Right atrium auricular region (tissue), 2 donors: ENCODE data around the gene SRGAP3. TPM values are rescaled to one million over a fixed set of nuclear protein-coding genes. Genes with fewer than 3 reads are reported as not detected.

Experiments used
- DNase-seq: peaks from one replicate; pipeline ENCODE4 v3.0.0-alpha.2; 2019; ENCODE audit warnings: low spot score
- H3K27ac ChIP-seq, 2 donors: fragments of 200-600 bp; sonication (generic); 1 replicate in 1 of 2; 2 replicates in 1 of 2; pipeline ENCODE4 v1.5.1; 2016 to 2019
- H3K27me3 ChIP-seq, 2 donors: fragments of 200-600 bp; sonication (generic); one replicate each; pipeline versions ENCODE4 v1.5.1 to v1.6.0; 2017 to 2019
- H3K36me3 ChIP-seq: fragments of 200-600 bp; sonication (generic); one replicate; pipeline ENCODE4 v1.5.1; 2016
- H3K4me1 ChIP-seq, 2 donors: fragments of 200-600 bp; sonication (generic); one replicate each; pipeline versions ENCODE4 v1.5.1 to v1.6.0; 2017 to 2019
- H3K4me3 ChIP-seq, 2 donors: fragments of 200-600 bp; sonication (generic); 1 replicate in 1 of 2; 2 replicates in 1 of 2; pipeline ENCODE4 v1.5.1; 2017 to 2019; ENCODE audit warnings: mild to moderate bottlenecking in 1 of 2, moderate library complexity in 1 of 2
- H3K9me3 ChIP-seq, 2 donors: fragments of 200-600 bp; sonication (generic); one replicate each; pipeline ENCODE4 v1.5.1; 2019
- total RNA-seq, 2 donors: library from RNA; depleted of rRNA; stranded (reverse); fragments of >200 nt; gene quantifications; one replicate each; pipeline ENCODE4 v1.1.0, GENCODE V29; 2016
- TF ChIP-seq, protein P1 (sequence below), 2 donors: fragments of 200-600 bp; sonication (generic); IDR thresholded peaks; one replicate each; pipeline ENCODE4 v1.5.1; 2019; ENCODE audit warnings: antibody characterized with exemption in 2 of 2

The SRGAP3 gene
- total RNA-seq, 2 donors from 2014 or later: 4.0 to 5.0 TPM

DNA sequence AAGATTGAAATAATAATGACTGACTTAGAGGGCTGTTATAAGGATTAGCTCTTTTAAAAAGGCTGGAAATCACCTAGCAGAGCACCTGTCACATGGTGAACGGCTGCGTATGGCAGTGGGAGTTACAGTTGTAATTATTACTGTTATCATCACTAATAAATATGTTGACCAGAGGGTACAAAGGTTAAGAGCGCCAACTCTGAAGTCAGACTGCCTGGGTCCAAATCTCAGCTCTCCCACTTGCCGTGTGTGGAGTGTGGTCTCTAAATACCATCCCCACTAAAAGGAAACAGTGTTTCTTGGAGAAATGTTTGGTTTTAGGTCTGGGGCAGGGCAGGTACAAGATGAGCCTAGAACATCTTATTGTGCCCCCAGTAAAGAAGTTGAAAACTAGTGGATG lies 280.2 kb downstream of the SRGAP3 start:
- Histone ChIP-seq H3K27me3 (no peaks in the 10 kb centered on the region), H3K27ac (no peak overlapping the region), H3K36me3 (no peaks in the 10 kb centered on the region), H3K4me1 (no peaks in the 10 kb centered on the region), H3K9me3 (no peaks in the 10 kb centered on the region), H3K4me3 (no peak overlapping the region)
- DNase-seq: no peak
- TF ChIP-seq, protein P1, sequence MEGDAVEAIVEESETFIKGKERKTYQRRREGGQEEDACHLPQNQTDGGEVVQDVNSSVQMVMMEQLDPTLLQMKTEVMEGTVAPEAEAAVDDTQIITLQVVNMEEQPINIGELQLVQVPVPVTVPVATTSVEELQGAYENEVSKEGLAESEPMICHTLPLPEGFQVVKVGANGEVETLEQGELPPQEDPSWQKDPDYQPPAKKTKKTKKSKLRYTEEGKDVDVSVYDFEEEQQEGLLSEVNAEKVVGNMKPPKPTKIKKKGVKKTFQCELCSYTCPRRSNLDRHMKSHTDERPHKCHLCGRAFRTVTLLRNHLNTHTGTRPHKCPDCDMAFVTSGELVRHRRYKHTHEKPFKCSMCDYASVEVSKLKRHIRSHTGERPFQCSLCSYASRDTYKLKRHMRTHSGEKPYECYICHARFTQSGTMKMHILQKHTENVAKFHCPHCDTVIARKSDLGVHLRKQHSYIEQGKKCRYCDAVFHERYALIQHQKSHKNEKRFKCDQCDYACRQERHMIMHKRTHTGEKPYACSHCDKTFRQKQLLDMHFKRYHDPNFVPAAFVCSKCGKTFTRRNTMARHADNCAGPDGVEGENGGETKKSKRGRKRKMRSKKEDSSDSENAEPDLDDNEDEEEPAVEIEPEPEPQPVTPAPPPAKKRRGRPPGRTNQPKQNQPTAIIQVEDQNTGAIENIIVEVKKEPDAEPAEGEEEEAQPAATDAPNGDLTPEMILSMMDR (IDR thresholded peaks at IDR 0.05): no peak

DNA sequence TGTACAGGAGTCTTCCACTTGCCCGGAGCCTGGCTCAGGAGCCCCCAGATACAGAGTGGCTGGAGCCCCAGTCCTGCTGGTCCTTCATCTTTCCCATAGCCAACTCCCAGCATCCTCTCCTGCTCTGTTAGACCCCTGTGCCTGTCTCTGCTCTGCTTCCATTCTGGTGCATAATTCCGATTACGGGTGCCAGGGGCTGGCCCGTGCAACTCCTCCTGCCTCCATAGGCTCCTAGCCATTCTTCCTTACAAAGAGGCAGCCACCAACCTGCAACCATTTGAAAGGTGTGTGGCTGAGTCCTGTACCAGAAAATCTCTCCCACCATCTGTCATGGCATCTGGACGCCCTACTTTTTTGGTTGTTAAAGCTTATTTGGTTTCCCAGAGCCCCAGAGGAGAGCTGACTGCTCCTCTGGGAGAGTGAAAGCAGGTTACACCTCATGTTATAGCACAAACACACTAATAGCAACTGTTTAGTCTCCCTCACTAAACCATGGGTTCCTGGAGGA lies 281.0 kb downstream of the SRGAP3 start:
- no peak for DNase-seq
- H3K27me3 ChIP-seq: no peaks in the 10 kb centered on the region
- H3K36me3 ChIP-seq: no peaks in the 10 kb centered on the region
- no peaks in the 10 kb centered on the region for H3K9me3 ChIP-seq
- peaks cover 0 to 5% of the 10 kb centered on the region in 2 donors for H3K4me1 ChIP-seq
- TF ChIP-seq, protein P1 (IDR thresholded peaks at IDR 0.05): no peak
- H3K4me3 ChIP-seq: no peak overlapping the region
- H3K27ac ChIP-seq: no peak overlapping the region

DNA sequence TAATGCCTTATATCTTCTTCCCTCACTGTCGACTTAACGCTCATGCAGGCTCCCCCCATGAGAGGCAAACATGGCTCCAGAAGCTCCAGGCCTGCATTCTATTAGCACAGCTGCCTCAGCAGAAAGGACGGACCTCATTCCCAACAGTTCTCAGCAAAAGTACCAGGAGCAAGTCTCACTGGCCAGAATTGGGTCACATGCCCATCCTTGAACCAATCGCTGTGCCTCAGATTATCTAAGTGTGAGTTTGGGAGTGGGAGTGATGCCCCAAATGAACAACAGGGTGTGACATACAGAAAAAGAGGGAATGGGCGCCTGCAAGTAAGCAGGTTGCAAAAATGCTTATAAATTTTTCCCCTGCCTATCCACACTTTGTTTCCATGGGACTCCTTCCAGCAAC lies 281.9 kb downstream of the SRGAP3 start:
- peaks cover 0 to 8% of the 10 kb centered on the region in 2 donors for H3K4me1 ChIP-seq
- H3K36me3 ChIP-seq: no peaks in the 10 kb centered on the region
- TF ChIP-seq, protein P1 (IDR thresholded peaks at IDR 0.05): no peak
- H3K27me3 ChIP-seq: no peaks in the 10 kb centered on the region
- no peaks in the 10 kb centered on the region for H3K9me3 ChIP-seq
- no peak overlapping the region for H3K4me3 ChIP-seq
- no peak for DNase-seq
- H3K27ac ChIP-seq: no peak overlapping the region

DNA sequence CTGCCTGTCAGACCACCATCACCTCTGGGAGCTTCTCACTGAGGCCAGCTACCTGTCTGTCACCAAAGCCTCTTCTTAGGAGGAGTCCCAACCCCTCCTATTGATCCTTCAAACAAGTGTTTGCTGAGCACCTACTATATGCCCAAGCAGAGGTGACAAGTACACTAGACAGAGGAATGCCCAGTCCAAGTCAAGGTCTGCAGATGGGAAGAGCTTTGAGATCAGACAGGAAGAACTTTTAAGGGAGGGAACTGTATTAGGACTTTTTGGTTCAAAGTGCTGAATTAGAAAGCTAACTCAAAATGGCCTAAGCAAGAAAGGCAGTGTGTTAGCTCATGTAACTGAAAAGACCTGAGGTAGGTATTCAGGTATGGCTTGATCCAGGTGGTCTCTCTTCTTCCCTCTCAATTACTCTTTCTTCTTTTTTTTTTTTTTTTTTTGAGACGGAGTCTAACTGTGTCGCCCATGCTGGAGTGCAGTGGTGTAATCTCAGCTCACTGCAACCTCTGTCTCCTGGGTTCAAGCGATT lies 282.6 kb downstream of the SRGAP3 start:
- TF ChIP-seq, protein P1 (IDR thresholded peaks at IDR 0.05): no peak
- Histone ChIP-seq H3K27ac (no peak overlapping the region), H3K9me3 (no peaks in the 10 kb centered on the region), H3K4me1 (peaks cover 0 to 15% of the 10 kb centered on the region in 2 donors), H3K27me3 (no peaks in the 10 kb centered on the region), H3K4me3 (no peak overlapping the region), H3K36me3 (no peaks in the 10 kb centered on the region)
- no peak for DNase-seq

DNA sequence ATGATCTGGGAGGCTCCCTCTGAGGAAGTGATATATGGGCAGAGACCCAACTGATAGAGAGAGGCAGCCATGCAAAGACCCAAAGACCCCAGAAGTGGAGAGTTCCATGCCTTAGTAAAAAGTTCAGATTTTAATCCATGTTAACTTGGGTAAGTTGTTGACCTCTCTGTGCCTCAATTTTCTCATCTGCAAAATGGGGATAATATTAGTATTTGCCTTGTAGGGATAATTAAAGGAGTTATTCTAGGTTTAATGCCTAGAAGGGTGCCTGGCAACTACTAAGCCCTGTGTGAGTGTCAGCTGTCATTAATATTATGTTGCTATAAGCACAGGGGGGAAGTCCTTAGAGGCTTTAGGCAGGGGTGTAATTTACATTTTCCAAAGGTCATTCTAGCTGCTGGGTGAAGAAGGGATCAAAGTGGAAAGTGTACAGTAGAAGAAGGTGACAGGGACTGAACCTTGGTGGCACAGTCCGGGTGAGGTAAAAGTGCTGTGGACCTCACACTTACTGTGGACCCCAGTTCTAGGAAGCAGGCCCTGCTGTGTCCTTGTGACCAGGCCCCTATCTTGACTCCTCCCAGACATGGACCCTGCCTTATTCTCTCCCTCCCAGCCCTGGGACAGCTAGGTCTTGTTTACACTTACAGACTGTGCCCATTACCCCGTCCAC lies 283.2 kb downstream of the SRGAP3 start:
- Histone ChIP-seq H3K36me3 (no peaks in the 10 kb centered on the region), H3K27me3 (no peaks in the 10 kb centered on the region), H3K9me3 (no peaks in the 10 kb centered on the region), H3K4me3 (no peak overlapping the region), H3K27ac (no peak overlapping the region), H3K4me1 (peaks cover 0 to 16% of the 10 kb centered on the region in 2 donors)
- DNase-seq: no peak
- TF ChIP-seq, protein P1 (IDR thresholded peaks at IDR 0.05): no peak
